ENCODE data around the gene DENND11.

- TF ChIP-seq POLR2AphosphoS5 (IDR thresholded peaks at IDR 0.05) (no peak), CTCF (IDR thresholded peaks at IDR 0.05) (no peak), POLR2A (IDR thresholded peaks at IDR 0.05) (no peak), EP300 (IDR thresholded peaks at IDR 0.05) (no peak)
Measured at GRCh38 chr7:141693082-141693481, 8.9 kb downstream of the DENND11 start.
